Fibroblast of lung (primary cell): ENCODE data around the gene SHISA5. TPM values are rescaled to one million over a fixed set of nuclear protein-coding genes. Genes with fewer than 3 reads are reported as not detected.

Experiments used
- DNase-seq, 2 donors: peaks; one replicate each; pipeline versions ENCODE4 v3.0.0 to v3.0.0-alpha.2; 2010; ENCODE audit warnings: low read depth in 2 of 2
- H2AFZ ChIP-seq: 2 replicates; pipeline ENCODE4 v1.5.1; 2012; ENCODE audit warnings: low read length, control low read depth, inconsistent platforms
- H3K27ac ChIP-seq: 2 replicates; pipeline ENCODE4 v1.5.1; 2011; ENCODE audit warnings: low read length, control low read depth; ENCODE audit not compliant: insufficient read depth
- H3K27me3 ChIP-seq: 2 replicates; pipeline ENCODE4 v1.5.1; 2011; ENCODE audit warnings: mild to moderate bottlenecking, low read length; ENCODE audit not compliant: control insufficient read depth, insufficient read depth
- H3K36me3 ChIP-seq: 2 replicates; pipeline ENCODE4 v1.5.1; 2011; ENCODE audit warnings: low read length; ENCODE audit not compliant: control insufficient read depth, insufficient read depth
- H3K4me1 ChIP-seq: 2 replicates; pipeline ENCODE4 v1.5.1; 2011; ENCODE audit warnings: low read length; ENCODE audit not compliant: control insufficient read depth, insufficient read depth; ENCODE audit errors: extremely low read depth
- H3K4me2 ChIP-seq: 2 replicates; pipeline ENCODE4 v1.5.1; 2011; ENCODE audit warnings: low read length, control low read depth; ENCODE audit not compliant: insufficient read depth; ENCODE audit errors: extremely low read depth
- H3K4me3 ChIP-seq, 4 experiments: fragments of 200-600 bp in 1 of 4; sonication (generic) in 1 of 4; replicated peaks in 1 of 4; 2 replicates each; pipeline ENCODE4 v1.5.1; 2011 to 2016; ENCODE audit warnings: low read length in 4 of 4, low read depth in 3 of 4, mild to moderate bottlenecking in 3 of 4, control low read depth in 2 of 4, inconsistent platforms in 1 of 4, mixed read lengths in 1 of 4; ENCODE audit not compliant: insufficient read depth in 1 of 4; ENCODE audit errors: control extremely low read depth in 1 of 4
- H3K79me2 ChIP-seq: 2 replicates; pipeline ENCODE4 v1.5.1; 2012; ENCODE audit warnings: mild to moderate bottlenecking, low read length, inconsistent platforms; ENCODE audit not compliant: control insufficient read depth, insufficient read depth
- H3K9ac ChIP-seq: 2 replicates; pipeline ENCODE4 v1.5.1; 2011; ENCODE audit warnings: mild to moderate bottlenecking, low read length, control low read depth; ENCODE audit not compliant: insufficient read depth
- H3K9me3 ChIP-seq: 2 replicates; pipeline ENCODE4 v1.5.1; 2012; ENCODE audit warnings: low read depth, low read length; ENCODE audit not compliant: control insufficient read depth, insufficient read depth
- H4K20me1 ChIP-seq: 2 replicates; pipeline ENCODE4 v1.5.1; 2011; ENCODE audit warnings: low read length; ENCODE audit not compliant: control insufficient read depth, insufficient read depth; ENCODE audit errors: extremely low read depth
- CTCF ChIP-seq, 2 donors: IDR thresholded peaks in 1 of 2; conservative IDR thresholded peaks in 1 of 2; 1 replicate in 1 of 2; 2 replicates in 1 of 2; pipeline ENCODE4 v1.5.1; 2011 to 2012; ENCODE audit warnings: low read length in 2 of 2, control low read depth in 1 of 2, inconsistent platforms in 1 of 2, low read depth in 1 of 2, mild to moderate bottlenecking in 1 of 2
- EZH2 ChIP-seq: IDR thresholded peaks from 2 replicates; pipeline ENCODE4 v1.5.1; 2012; ENCODE audit warnings: low read length, control low read depth, mild to moderate bottlenecking; ENCODE audit errors: missing control alignments
- polyA plus RNA-seq, 2 donors: library from polyadenylated mRNA; depleted of rRNA in 1 of 2; stranded (reverse) in 1 of 2; unstranded in 1 of 2; fragments of >200 nt; gene quantifications; 2 replicates each; pipeline ENCODE4 v1.2.1, GENCODE V29; 2011 to 2012; ENCODE audit warnings: missing spikeins in 1 of 2
- total RNA-seq: library from RNA; depleted of rRNA; stranded (reverse); fragments of >200 nt; gene quantifications from 2 replicates; pipeline ENCODE4 v1.2.1, GENCODE V29; 2014

Gene SHISA5
- total and polyA plus RNA-seq, 2 donors (not counting 1 experiment from before 2014, with no cell fraction given): 136 to 139 TPM

- peak; percentile 51 to 83 for DNase-seq
- Histone ChIP-seq H3K4me2 (no peak overlapping the region), H3K4me3 (no peak overlapping the region)
Measured at GRCh38 chr3:48507256-48508061, 3.5 kb upstream of the SHISA5 start.

GRCh38 chr3:48505968-48506504 is 2.1 kb upstream of the SHISA5 start:
- Histone ChIP-seq H3K27ac (no peak overlapping the region), H3K36me3 (no peaks in the 10 kb centered on the region), H3K27me3 (no peaks in the 10 kb centered on the region), H2AFZ (no peak overlapping the region), H3K79me2 (no peaks in the 10 kb centered on the region), H3K4me2 (no peak overlapping the region), H4K20me1 (no peaks in the 10 kb centered on the region), H3K9ac (no peak overlapping the region), H3K4me3 (no peak overlapping the region), H3K9me3 (no peaks in the 10 kb centered on the region), H3K4me1 (peaks cover 12% of the 10 kb centered on the region)
- TF ChIP-seq EZH2: no peak
- TF ChIP-seq CTCF (conservative IDR thresholded peaks at IDR 0.05 in 1 of 2, IDR thresholded peaks at IDR 0.05 in 1 of 2; ENCODE audit: low read depth in 1 of 2, low read length in 2 of 2): no peak
- DNase-seq: no peak

More at GRCh38 chr3:48507256-48508061, 3.5 kb upstream of the SHISA5 start:
- Histone ChIP-seq H3K36me3 (no peaks in the 10 kb centered on the region), H4K20me1 (no peaks in the 10 kb centered on the region), H2AFZ (no peak overlapping the region), H3K27me3 (no peaks in the 10 kb centered on the region), H3K4me1 (peaks cover 12% of the 10 kb centered on the region), H3K27ac (no peak overlapping the region), H3K79me2 (no peaks in the 10 kb centered on the region), H3K9me3 (no peaks in the 10 kb centered on the region), H3K9ac (no peak overlapping the region)
- TF ChIP-seq EZH2 (no peak), CTCF (conservative IDR thresholded peaks at IDR 0.05 in 1 of 2, IDR thresholded peaks at IDR 0.05 in 1 of 2; ENCODE audit: low read depth in 1 of 2, low read length in 2 of 2) (peak in 1 of 2 donors; percentile 49)

GRCh38 chr3:48505146-48505545 is 1.2 kb upstream of the SHISA5 start:
- Histone ChIP-seq H3K9me3 (no peaks in the 10 kb centered on the region), H2AFZ (no peak overlapping the region), H4K20me1 (no peaks in the 10 kb centered on the region), H3K79me2 (no peaks in the 10 kb centered on the region), H3K4me2 (no peak overlapping the region), H3K27ac (no peak overlapping the region), H3K4me3 (peak overlapping the region in 1 of 4 experiments; percentile 76), H3K36me3 (no peaks in the 10 kb centered on the region), H3K27me3 (no peaks in the 10 kb centered on the region), H3K9ac (no peak overlapping the region), H3K4me1 (peaks cover 12% of the 10 kb centered on the region)
- no peak for DNase-seq
- TF ChIP-seq CTCF (conservative IDR thresholded peaks at IDR 0.05 in 1 of 2, IDR thresholded peaks at IDR 0.05 in 1 of 2; ENCODE audit: low read depth in 1 of 2, low read length in 2 of 2) (no peak), EZH2 (no peak)
